Common myeloid progenitor, CD34-positive (primary cell): ENCODE results near the gene ZDHHC11B.

ENCODE experiments used
- CTCF ChIA-PET: fragments of 350-600 bp; sonication (Branson Sonifier 250); formaldehyde crosslinking; loops from one replicate; lab custom pipeline; 2021; ENCODE audit warnings: antibody characterized with exemption; lab: Charles Lee
- POLR2A ChIA-PET: fragments of 350-600 bp; sonication (Branson Sonifier 250); formaldehyde crosslinking; loops from one replicate; lab custom pipeline; 2021; ENCODE audit warnings: antibody characterized with exemption; lab: Charles Lee
- DNase-seq, 3 donors: peaks; one replicate each; pipeline versions ENCODE4 v3.0.0 to v3.0.0-alpha.2; 2013
- H3K27ac ChIP-seq, 2 experiments: 1 replicate in 1 of 2; 2 replicates in 1 of 2; pipeline ENCODE4 v1.7.0; 2013; ENCODE audit warnings: inconsistent platforms in 2 of 2, low read length in 2 of 2, mild to moderate bottlenecking in 2 of 2, low read depth in 1 of 2, moderate library complexity in 1 of 2; ENCODE audit not compliant: severe bottlenecking in 2 of 2, insufficient read depth in 1 of 2, poor library complexity in 1 of 2
- H3K27me3 ChIP-seq, 5 experiments: replicated peaks in 2 of 5; 1 replicate in 3 of 5; 2 replicates in 2 of 5; pipeline versions ENCODE4 v1.6.1 to v1.7.0; 2013; ENCODE audit warnings: low read length in 4 of 5, mild to moderate bottlenecking in 2 of 5, moderate library complexity in 2 of 5, inconsistent platforms in 1 of 5; ENCODE audit not compliant: insufficient read depth in 5 of 5, control insufficient read depth in 4 of 5
- H3K36me3 ChIP-seq, 4 experiments: 1 replicate in 2 of 4; 2 replicates in 2 of 4; pipeline versions ENCODE4 v1.6.1 to v1.7.0; 2013; ENCODE audit warnings: low read length in 3 of 4, control low read depth in 1 of 4, mild to moderate bottlenecking in 1 of 4; ENCODE audit not compliant: control insufficient read depth in 4 of 4, insufficient read depth in 4 of 4
- H3K4me1 ChIP-seq, 4 experiments: 1 replicate in 3 of 4; 2 replicates in 1 of 4; pipeline versions ENCODE4 v1.6.1 to v1.7.1; 2013; ENCODE audit warnings: low read length in 3 of 4, mild to moderate bottlenecking in 3 of 4, control low read depth in 1 of 4, inconsistent platforms in 1 of 4, moderate library complexity in 1 of 4; ENCODE audit not compliant: control insufficient read depth in 4 of 4, insufficient read depth in 4 of 4; ENCODE audit errors: control extremely low read depth in 1 of 4
- H3K4me3 ChIP-seq, 7 experiments: 1 replicate in 4 of 7; 2 replicates in 3 of 7; pipeline versions ENCODE4 v1.5.1 to v1.7.0; 2013; ENCODE audit warnings: mild to moderate bottlenecking in 7 of 7, low read length in 6 of 7, moderate library complexity in 6 of 7, inconsistent platforms in 2 of 7, low read depth in 2 of 7, control low read depth in 1 of 7; ENCODE audit not compliant: insufficient read depth in 4 of 7, control insufficient read depth in 1 of 7; ENCODE audit errors: extremely low read depth in 1 of 7
- H3K9me3 ChIP-seq, 5 experiments: 1 replicate in 4 of 5; 2 replicates in 1 of 5; pipeline versions ENCODE4 v1.6.1 to v1.7.1; 2013; ENCODE audit warnings: low read length in 4 of 5, mild to moderate bottlenecking in 2 of 5, inconsistent platforms in 1 of 5, low read depth in 1 of 5, moderate library complexity in 1 of 5; ENCODE audit not compliant: control insufficient read depth in 4 of 5, insufficient read depth in 2 of 5; ENCODE audit errors: control extremely low read depth in 1 of 5
- WGBS: methylation state at CpG from one replicate; pipeline ENCODE4 v1.1.5; 2013; ENCODE audit not compliant: insufficient coverage; 5-methylcytosine and 5-hydroxymethylcytosine counted together

The ZDHHC11B gene

DNA sequence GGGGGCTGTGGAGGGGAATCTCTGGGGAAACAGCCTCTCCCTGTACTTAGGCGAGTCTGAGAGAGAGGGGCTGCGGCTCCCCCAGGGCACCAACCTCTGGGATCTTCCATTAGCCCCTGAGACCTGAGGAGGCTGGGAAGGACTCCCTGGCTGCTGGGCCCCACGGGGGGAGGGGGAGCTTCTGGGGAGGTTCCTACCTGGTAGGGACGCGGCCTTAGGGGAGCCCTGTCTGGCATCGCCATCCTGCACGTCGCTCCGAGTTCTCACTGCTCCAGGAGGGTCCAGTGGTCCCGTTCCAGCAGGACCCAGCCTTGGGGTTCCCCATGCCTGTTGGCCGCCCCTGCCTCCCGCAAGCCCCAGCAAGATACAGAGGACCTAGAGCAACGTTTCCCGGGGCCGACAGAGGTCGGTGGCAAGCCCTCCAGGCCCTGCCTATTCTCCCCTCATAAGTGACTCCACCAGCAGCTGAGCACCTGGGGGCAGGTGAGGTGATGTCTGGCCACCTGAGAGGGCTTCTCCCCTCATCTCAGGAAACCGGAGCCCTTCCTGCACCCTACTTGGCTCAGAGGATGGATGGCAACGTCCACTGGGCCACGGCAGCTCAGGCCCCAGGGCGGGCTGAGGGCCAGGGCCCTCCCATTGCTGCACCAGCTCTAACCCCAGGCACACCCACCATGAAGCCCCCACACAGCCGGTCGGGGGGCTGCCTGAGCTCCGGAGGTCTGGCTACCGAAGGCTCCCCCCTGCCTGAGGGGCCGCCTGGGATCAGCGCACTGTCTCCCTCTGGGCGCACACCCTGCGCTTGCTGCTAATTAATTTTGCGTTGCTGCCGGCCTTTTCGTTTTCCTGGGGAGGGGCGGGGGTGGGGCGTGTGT is 113.9 kb downstream of the ZDHHC11B start:
- ChIA-PET CTCF (interaction anchor here (0.7 to 7.1 kb wide), 9 partner anchors 14 to 253 kb away, joined by 3 to 117 read pairs (median 4); partner anchors contain the start of genes BRD9 and TRIP13), POLR2A (no interaction called here)
- no peak for DNase-seq
- Histone ChIP-seq H3K9me3 (no peaks in the 10 kb centered on the region), H3K27me3 (peaks cover 0 to 43% (median 3%) of the 10 kb centered on the region in 5 experiments), H3K27ac (no peak overlapping the region), H3K4me3 (no peak overlapping the region), H3K36me3 (peaks cover 0 to 14% (median 8%) of the 10 kb centered on the region in 4 experiments), H3K4me1 (peaks cover 0 to 32% (median 24%) of the 10 kb centered on the region in 4 experiments)
- WGBS, result 72% methylated on average over 32 of the region's 33 CpGs

DNA sequence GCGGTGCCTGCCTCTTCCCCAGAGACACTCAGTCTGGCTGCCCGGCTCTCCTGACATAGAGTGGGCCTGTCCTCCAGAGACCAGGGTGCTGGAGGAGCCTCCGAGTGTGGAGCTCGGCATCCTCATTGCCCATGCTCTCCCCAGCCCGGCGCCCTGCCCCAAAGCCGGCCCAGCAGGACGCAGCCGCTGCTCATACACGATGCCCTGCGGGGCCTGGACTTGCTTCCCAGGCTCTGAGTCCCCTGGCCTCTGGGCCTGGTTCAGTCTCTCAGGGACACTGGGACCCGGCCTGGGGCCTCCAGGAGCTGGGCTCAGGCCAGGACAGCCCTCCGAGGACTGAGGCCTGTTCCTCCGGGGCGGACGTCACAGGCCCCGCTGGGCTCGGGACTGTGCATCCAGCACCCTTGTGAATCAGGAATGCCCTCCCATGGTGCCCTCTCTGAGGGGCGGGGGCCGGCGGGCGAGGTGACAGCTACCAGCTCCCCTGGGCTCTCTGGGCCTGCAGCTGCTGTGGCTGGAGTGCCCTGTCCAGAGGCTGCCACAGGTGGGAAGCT is 114.6 kb downstream of the ZDHHC11B start:
- DNase-seq, result no peak
- peaks cover 0 to 32% (median 24%) of the 10 kb centered on the region in 4 experiments for H3K4me1 ChIP-seq
- no peaks in the 10 kb centered on the region for H3K9me3 ChIP-seq
- POLR2A ChIA-PET, result no interaction called here
- H3K36me3 ChIP-seq, result peaks cover 3 to 17% (median 9%) of the 10 kb centered on the region in 4 experiments
- no peak overlapping the region for H3K4me3 ChIP-seq
- H3K27ac ChIP-seq, result no peak overlapping the region
- 87% methylated on average over 19 of the region's 22 CpGs for WGBS
- CTCF ChIA-PET, result interaction anchor here (0.7 to 7.1 kb wide), 8 partner anchors 13 to 254 kb away, joined by 3 to 117 read pairs (median 4); partner anchors contain the start of genes BRD9 and TRIP13
- peaks cover 0 to 36% (median 3%) of the 10 kb centered on the region in 5 experiments for H3K27me3 ChIP-seq

DNA sequence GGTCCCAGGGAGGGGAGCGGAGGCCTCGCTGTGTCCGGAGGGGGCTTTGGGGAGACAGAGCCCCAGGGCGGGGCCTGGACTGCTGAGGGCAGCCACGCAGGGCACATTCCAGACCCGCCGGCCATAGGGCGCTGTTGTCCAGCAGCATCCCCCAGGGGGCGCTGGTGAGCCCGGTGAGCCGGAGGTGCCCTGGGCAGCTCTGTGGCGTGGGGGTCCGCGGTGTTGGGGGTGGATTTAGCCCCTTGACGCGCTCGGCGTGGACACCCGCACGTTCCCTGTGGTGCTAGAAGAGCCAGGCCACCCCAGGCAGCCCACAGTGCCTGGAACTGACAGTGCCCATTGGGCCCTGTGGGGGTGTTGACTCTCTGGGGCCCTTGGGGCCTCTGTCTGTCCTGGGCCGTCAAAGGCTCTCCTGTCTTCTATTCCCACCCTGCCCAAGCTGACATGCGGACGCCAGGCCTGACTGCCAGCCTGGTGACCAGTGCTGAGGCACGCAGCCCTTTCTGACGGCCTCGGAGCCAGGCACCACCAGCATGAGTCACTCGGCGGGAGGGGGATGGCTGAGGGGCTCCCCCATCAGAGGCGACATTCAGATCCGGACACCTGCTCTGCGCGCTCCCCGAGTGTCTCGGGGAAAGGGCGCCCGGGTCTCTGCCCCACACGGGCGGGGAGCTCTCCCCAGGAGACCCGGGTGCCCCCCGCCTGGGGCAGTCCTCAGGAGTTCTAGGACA is 115.3 kb downstream of the ZDHHC11B start:
- peaks cover 3 to 24% (median 11%) of the 10 kb centered on the region in 4 experiments for H3K36me3 ChIP-seq
- H3K9me3 ChIP-seq, result no peaks in the 10 kb centered on the region
- H3K4me3 ChIP-seq, result no peak overlapping the region
- peak in 1 of 3 donors; percentile 28 for DNase-seq
- no peak overlapping the region for H3K27ac ChIP-seq
- ChIA-PET CTCF (interaction anchor here (0.8 to 7.1 kb wide), 7 partner anchors 12 to 241 kb away, joined by 3 to 117 read pairs (median 3); partner anchors contain the start of genes BRD9 and TRIP13), POLR2A (no interaction called here)
- peaks cover 0 to 29% (median 3%) of the 10 kb centered on the region in 5 experiments for H3K27me3 ChIP-seq
- 72% methylated on average over 33 of the region's 40 CpGs for WGBS
- peaks cover 0 to 29% (median 23%) of the 10 kb centered on the region in 4 experiments for H3K4me1 ChIP-seq

DNA sequence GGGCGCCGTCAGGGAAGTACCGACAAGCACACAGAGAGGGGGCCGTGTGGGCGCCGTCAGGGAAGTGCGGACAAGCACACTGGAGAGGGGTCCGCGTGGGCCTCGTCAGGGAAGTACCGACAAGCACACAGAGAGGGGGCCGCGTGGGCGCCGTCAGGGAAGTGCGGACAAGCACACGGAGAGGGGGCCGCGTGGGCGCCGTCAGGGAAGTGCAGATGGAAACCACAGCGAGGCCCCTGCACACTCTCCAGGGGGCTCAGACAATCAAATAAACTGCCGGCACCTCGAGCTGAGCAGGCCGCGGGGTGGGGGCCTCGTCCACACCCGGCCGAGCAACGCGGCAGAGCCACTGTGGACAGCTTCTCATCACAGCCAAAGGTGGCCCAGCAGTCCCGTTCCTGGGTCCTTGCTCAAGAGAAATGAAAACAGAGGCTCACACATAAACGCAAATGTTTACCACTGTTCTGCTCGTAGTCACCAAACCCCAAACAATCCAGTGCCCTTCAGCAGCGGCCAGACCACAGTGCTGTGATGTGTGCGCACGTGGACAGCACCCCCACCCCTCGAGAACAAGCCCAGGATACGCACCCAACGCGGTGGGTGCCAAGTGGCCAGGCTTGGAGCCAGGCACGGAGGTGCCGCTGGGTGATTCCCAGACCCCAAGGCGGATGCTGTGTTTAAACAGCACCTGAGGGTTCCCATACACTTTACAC is 116.1 kb downstream of the ZDHHC11B start:
- Histone ChIP-seq H3K9me3 (no peaks in the 10 kb centered on the region), H3K36me3 (peaks cover 4 to 31% (median 16%) of the 10 kb centered on the region in 4 experiments), H3K4me3 (no peak overlapping the region), H3K27me3 (peaks cover 0 to 21% (median 3%) of the 10 kb centered on the region in 5 experiments), H3K4me1 (peaks cover 0 to 21% (median 18%) of the 10 kb centered on the region in 4 experiments), H3K27ac (no peak overlapping the region)
- ChIA-PET POLR2A (no interaction called here), CTCF (interaction anchor here (1.2 to 7.1 kb wide), 4 partner anchors 11 to 236 kb away, joined by 3 to 117 read pairs (median 40); partner anchors contain the start of genes BRD9 and TRIP13)
- 86% methylated on average over 37 of the region's 44 CpGs for WGBS
- no peak for DNase-seq

DNA sequence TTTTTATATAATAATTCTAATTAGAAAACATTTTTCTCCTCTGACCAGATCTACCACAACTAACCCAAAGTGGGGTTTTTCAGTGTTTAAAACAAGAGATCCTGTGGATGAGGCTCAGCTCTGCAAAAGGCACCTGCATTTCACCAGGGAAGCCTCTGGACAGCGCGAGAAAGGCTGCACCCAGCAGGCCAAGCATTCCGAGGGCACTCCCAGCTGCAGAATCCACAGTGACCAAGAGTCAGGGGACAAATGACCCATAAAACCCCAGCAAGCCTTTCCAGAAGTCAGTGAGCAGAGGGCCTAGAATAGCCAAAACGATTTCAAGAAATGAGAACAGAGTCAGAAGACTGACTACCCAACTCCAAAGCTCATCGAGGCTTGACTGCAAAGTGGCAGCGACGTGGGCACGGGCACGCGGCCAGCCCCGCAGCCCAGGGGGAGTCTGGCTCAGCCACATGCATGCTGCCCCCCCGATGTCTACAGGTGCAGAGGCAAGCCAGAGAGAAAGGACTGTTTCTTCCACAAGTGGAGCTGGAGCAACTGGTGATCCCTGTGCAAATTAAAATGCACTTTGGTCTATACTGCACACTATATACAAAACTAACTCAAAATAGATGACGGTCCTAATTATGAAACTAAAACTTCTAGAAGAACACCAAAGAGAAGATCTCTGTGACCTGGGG is 117.6 kb downstream of the ZDHHC11B start:
- Histone ChIP-seq H3K27me3 (peaks cover 0 to 9% (median 0%) of the 10 kb centered on the region in 5 experiments), H3K4me1 (peaks cover 0 to 7% (median 5%) of the 10 kb centered on the region in 4 experiments), H3K4me3 (no peak overlapping the region), H3K9me3 (no peaks in the 10 kb centered on the region), H3K36me3 (peaks cover 4 to 41% (median 21%) of the 10 kb centered on the region in 4 experiments), H3K27ac (no peak overlapping the region)
- DNase-seq, result no peak
- ChIA-PET CTCF (interaction anchor here (0.6 to 1.3 kb wide), 6 partner anchors 10 to 490 kb away, joined by 3 to 6 read pairs (median 3); no protein-coding TSS in a partner anchor), POLR2A (no interaction called here)
- 98% methylated on average over 10 of the region's 13 CpGs for WGBS
